ENCODE data around the gene LRRC36. TPM values are rescaled to one million over a fixed set of nuclear protein-coding genes. Genes with fewer than 3 reads are reported as not detected.

The LRRC36 gene
- total RNA-seq, 2 experiments from 2014 or later: not detected

DNA sequence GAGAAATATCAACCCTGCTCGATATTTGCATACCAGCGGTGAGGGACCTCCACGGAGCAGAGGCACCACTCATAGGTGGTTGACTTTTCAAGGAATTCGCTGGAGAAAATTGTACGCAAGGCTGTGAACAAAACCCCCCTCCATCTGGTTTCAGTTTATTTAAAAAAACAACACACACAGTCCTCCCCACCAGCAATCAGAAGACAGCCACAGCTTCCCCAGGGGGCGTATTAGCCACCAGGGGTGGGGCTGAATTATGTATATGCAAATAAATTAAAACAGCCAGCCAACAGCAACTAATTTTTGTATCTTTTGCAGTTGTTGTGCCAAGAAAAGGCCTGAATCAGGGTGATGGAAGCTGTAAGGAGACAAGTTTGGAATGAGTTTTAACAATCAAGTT lies 98.4 kb downstream of the LRRC36 start:
- peaks cover 35% of the 10 kb centered on the region for H3K27me3 Mint-ChIP-seq (ENCODE audit: low read depth)
- CTCF ChIA-PET: interaction anchor here (1.0 to 1.8 kb wide), 3 partner anchors 23 to 89 kb away, joined by 3 to 7 read pairs (median 4); no protein-coding TSS in a partner anchor

DNA sequence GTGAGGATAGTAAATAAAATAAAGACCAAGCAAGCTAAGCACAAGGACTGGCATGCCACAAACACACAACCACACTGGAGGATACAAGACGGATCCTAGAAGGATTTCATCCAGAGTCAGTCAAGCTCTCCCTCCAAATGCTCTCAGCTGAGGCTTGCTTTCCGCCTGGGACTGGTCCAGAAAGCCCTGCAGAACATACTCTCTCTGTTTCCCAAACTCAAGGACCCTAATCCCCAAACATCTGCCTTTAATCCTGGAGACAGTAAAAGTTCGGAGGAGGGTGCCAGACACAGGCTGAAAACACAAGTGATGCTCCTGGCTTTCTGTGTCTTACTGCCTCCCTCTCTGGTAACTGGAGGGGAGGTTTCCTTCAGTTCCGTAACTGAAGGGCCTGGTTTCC lies 99.0 kb downstream of the LRRC36 start:
- ChIA-PET CTCF (interaction anchor here (1.0 to 3.9 kb wide), 4 partner anchors 8 to 89 kb away, joined by 3 to 34 read pairs (median 6); partner anchors contain the start of gene ZDHHC1), POLR2A (interaction anchor here (0.6 kb wide), 1 partner anchor 897 kb away, joined by 3 read pairs; no protein-coding TSS in a partner anchor)
- H3K27ac Mint-ChIP-seq: no peak overlapping the region
- no peak for DNase-seq
- H3K4me3 Mint-ChIP-seq: no peak overlapping the region
- H3K4me1 Mint-ChIP-seq (ENCODE audit: low read depth): peaks cover 4% of the 10 kb centered on the region
- no peaks in the 10 kb centered on the region for H3K9me3 Mint-ChIP-seq (ENCODE audit: insufficient read depth)
- peaks cover 40% of the 10 kb centered on the region for H3K27me3 Mint-ChIP-seq (ENCODE audit: low read depth)
- ATAC-seq: no peak
- H3K36me3 Mint-ChIP-seq (ENCODE audit: low read depth): no peaks in the 10 kb centered on the region

More for the DNA sequence above, 98.4 kb downstream of the LRRC36 start:
- Mint-ChIP-seq H3K27ac (no peak overlapping the region), H3K4me1 (ENCODE audit: low read depth) (no peaks in the 10 kb centered on the region), H3K4me3 (no peak overlapping the region), H3K9me3 (ENCODE audit: insufficient read depth) (no peaks in the 10 kb centered on the region), H3K36me3 (ENCODE audit: low read depth) (no peaks in the 10 kb centered on the region)
- ATAC-seq (no peak), DNase-seq (no peak)
- POLR2A ChIA-PET: no interaction called here

DNA sequence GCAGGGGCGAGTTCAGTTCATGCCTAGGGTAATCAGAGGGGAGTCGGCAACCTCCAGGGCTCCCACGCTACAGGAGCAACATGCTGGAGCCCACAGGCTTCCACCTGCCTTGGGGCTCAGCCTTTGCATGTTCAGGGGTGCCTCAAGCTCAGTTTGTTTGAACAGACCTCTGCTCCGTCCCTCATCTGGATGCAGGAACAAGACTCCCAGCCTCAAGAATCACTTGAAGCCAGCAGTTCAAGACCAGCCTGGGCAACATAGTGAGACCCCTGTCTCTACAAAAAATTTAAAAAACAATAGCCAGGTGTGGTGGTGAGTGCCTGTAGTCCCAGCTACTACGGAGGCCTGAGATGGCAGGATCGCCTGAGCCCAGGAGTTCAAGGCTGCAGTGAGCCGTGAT lies 99.4 kb downstream of the LRRC36 start:
- DNase-seq: no peak
- H3K27me3 Mint-ChIP-seq (ENCODE audit: low read depth): peaks cover 41% of the 10 kb centered on the region
- no peak overlapping the region for H3K4me3 Mint-ChIP-seq

DNA sequence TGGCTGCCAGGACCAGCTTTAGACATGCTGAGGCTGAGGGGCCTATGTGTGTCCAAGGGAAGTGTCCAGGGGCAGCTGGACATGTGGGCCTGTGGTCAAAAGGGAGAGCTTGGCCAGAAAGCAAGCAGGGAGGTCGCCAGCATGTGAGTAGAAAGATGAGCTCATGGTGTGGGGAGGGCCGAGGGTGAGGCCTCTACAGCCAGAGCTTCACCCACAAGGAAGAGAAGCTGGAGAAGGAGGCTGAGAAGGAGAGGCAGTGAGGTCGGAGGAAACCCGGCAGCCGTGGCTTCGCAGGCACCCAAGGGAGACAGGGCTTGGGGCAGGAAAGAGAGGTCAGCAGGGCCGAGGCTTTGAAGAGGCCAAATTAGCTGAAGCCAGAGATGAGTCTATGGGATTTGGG lies 100.3 kb downstream of the LRRC36 start:
- no peak overlapping the region for H3K27ac Mint-ChIP-seq
- H3K27me3 Mint-ChIP-seq (ENCODE audit: low read depth): peaks cover 47% of the 10 kb centered on the region
- CTCF ChIA-PET: interaction anchor here (1.2 to 3.9 kb wide), 11 partner anchors 9 to 166 kb away, joined by 3 to 52 read pairs (median 14); partner anchors contain the start of gene ZDHHC1
- DNase-seq (no peak), ATAC-seq (no peak)
- H3K9me3 Mint-ChIP-seq (ENCODE audit: insufficient read depth): no peaks in the 10 kb centered on the region
- H3K4me1 Mint-ChIP-seq (ENCODE audit: low read depth): peaks cover 7% of the 10 kb centered on the region
- POLR2A ChIA-PET: no interaction called here
- H3K36me3 Mint-ChIP-seq (ENCODE audit: low read depth): no peaks in the 10 kb centered on the region
- no peak overlapping the region for H3K4me3 Mint-ChIP-seq

More for the DNA sequence above, 99.4 kb downstream of the LRRC36 start:
- CTCF ChIA-PET: interaction anchor here (1.0 to 3.9 kb wide), 7 partner anchors 8 to 165 kb away, joined by 3 to 52 read pairs (median 7); partner anchors contain the start of gene ZDHHC1
- POLR2A ChIA-PET: interaction anchor here (0.6 kb wide), 1 partner anchor 897 kb away, joined by 3 read pairs; no protein-coding TSS in a partner anchor
- H3K4me1 Mint-ChIP-seq (ENCODE audit: low read depth): peaks cover 4% of the 10 kb centered on the region
- no peaks in the 10 kb centered on the region for H3K9me3 Mint-ChIP-seq (ENCODE audit: insufficient read depth)
- no peak for ATAC-seq
- H3K36me3 Mint-ChIP-seq (ENCODE audit: low read depth): no peaks in the 10 kb centered on the region
- H3K27ac Mint-ChIP-seq: no peak overlapping the region

DNA sequence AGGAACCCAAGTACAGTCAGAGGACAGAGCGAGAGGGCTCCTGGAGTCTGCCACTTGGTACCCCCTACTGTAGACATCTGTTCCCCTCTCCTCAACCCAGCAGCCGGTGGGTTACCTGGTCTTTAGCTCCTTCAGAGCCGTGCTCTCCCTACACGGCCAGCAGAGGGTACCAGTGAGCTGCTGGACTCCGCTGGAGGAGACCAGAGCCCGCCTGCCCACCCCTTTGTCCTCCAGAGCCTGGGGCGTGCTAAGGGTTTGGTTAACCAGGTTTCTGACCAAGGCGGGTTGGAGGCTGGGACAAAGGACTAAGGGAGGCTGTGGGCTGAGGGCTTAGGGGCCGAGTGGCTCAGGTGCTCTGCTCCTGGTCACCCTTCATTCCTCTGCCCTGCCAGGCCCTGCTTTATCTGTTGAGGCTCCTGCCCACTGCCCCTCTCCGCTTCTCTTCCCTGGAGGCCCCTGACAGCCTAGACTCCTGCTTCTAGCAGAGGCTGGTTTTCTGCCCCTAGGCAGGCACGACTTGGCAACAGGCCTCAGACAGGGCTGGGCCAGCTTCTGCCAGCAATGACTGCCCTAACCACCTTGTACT lies 101.6 kb downstream of the LRRC36 start:
- DNase-seq: peak; percentile 71
- Mint-ChIP-seq H3K9me3 (ENCODE audit: insufficient read depth) (no peaks in the 10 kb centered on the region), H3K27me3 (ENCODE audit: low read depth) (peaks cover 45% of the 10 kb centered on the region), H3K27ac (no peak overlapping the region), H3K36me3 (ENCODE audit: low read depth) (no peaks in the 10 kb centered on the region), H3K4me1 (ENCODE audit: low read depth) (peaks cover 7% of the 10 kb centered on the region), H3K4me3 (no peak overlapping the region)
- ChIA-PET POLR2A (no interaction called here), CTCF (interaction anchor here (0.5 to 3.9 kb wide), 37 partner anchors 8 to 547 kb away, joined by 3 to 52 read pairs (median 5); partner anchors contain the start of genes ATP6V0D1, FHOD1 and ZDHHC1)
- ATAC-seq: peak; percentile 67

DNA sequence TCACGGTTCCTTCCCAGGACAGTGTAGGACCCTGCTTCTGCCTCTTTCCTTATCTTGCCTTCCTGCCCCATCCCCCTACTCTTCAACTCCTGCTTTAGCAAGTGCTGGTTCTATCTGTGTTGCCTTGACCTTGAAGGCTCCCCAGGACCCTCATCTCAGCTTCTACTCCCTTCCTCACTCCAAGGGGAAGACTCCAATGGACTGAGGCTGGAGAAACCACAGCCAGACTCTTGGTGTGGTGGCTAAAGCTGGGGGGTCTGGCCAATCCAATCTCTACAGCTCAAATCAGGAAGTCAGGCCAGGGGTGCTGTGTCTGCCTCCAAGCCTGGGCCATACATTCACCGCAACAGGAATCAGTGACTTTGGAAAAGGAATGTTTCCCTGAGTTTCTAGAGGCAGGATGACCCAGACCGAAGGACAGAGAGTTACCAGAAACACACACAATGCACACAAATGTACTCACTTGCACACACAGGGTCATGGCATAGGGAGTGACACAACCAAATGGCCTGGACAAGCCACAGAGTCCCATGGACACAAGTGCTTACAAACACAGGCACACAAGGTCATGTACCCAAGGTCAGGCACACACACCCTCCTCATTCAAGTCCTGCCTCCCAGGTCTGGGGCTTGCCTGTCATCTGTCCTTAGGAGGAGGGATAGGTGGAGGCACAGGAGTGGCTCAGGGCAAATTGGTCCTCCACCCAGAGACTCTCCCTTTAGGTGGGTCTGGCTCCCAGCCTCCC lies 102.6 kb downstream of the LRRC36 start:
- Mint-ChIP-seq H3K27me3 (ENCODE audit: low read depth) (peaks cover 43% of the 10 kb centered on the region), H3K36me3 (ENCODE audit: low read depth) (no peaks in the 10 kb centered on the region), H3K9me3 (ENCODE audit: insufficient read depth) (no peaks in the 10 kb centered on the region), H3K4me3 (no peak overlapping the region), H3K4me1 (ENCODE audit: low read depth) (peaks cover 7% of the 10 kb centered on the region), H3K27ac (no peak overlapping the region)
- CTCF ChIA-PET: interaction anchor here (0.5 to 3.9 kb wide), 16 partner anchors 10 to 863 kb away, joined by 3 to 52 read pairs (median 8); partner anchors contain the start of gene ZDHHC1
- POLR2A ChIA-PET: no interaction called here
- DNase-seq (no peak), ATAC-seq (no peak)

DNA sequence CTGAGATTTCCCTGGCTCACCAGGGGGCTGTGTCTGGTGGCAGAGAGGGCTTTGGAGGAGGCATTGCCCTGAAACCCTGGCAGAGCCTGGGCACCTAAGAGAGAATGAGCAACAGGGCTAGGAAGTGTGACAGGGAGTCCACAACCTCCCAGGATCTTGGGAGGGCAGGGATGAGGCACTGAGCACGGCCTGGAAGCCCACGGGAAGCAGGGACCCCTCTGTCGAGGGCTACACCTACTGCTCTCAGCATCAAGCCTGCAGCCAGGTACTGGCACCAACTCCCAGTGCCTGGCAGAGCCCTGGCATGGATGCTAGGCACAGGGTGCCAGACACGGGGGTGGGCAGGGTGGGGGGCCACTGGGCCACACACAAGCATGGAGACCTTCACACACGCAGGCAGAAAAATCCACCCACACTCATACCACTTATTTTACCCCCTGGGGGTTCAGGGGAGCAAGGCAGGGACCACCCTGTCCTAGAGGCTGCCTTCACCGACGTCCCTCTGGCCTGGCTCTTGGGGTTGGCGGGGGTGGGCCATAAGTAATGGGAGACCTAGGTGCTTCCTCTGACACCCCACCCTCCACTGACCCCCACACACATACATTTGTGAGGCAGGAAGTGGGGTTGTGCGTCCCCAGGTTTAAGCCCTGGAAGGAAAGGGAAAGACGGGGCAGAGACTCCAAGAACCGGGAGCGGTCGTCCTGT lies 103.3 kb downstream of the LRRC36 start:
- ChIA-PET POLR2A (no interaction called here), CTCF (interaction anchor here (2.3 to 3.7 kb wide), 3 partner anchors 18 to 86 kb away, joined by 8 to 52 read pairs (median 25); no protein-coding TSS in a partner anchor)
- no peaks in the 10 kb centered on the region for H3K9me3 Mint-ChIP-seq (ENCODE audit: insufficient read depth)
- H3K27me3 Mint-ChIP-seq (ENCODE audit: low read depth): peaks cover 43% of the 10 kb centered on the region
- no peak overlapping the region for H3K27ac Mint-ChIP-seq
- DNase-seq (no peak), ATAC-seq (no peak)
- no peaks in the 10 kb centered on the region for H3K36me3 Mint-ChIP-seq (ENCODE audit: low read depth)
- H3K4me3 Mint-ChIP-seq: peak overlapping the region; percentile 71
- H3K4me1 Mint-ChIP-seq (ENCODE audit: low read depth): peaks cover 7% of the 10 kb centered on the region

DNA sequence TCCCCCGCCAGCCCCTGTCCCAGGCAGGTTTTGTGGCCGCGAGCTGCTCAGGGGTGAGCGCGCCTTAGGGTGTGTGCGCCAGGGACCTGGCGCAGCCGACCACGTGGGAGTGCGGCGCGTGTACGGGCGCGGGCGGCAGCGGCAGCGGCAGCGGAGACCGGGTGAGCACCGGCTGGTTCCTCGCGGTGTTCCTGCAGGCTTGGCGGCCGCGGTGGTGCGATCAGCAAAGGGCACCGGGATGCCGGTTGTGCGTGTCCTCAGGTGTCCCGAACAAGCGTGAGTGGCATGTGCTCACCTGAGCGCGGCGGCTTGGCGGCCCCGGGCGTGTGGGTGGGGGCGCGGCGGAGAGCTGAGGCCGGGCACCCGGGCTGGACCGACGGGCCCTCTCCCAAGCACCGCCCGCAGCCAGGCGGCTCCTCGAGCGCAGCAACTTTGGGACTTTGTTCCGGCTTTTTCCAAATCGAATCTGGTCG lies 103.9 kb downstream of the LRRC36 start:
- DNase-seq (peak; percentile 25), ATAC-seq (peak; percentile 52)
- Mint-ChIP-seq H3K4me3 (peak overlapping the region; percentile 71), H3K4me1 (ENCODE audit: low read depth) (peaks cover 7% of the 10 kb centered on the region), H3K27me3 (ENCODE audit: low read depth) (peaks cover 42% of the 10 kb centered on the region), H3K36me3 (ENCODE audit: low read depth) (no peaks in the 10 kb centered on the region), H3K27ac (no peak overlapping the region), H3K9me3 (ENCODE audit: insufficient read depth) (no peaks in the 10 kb centered on the region)
- CTCF ChIA-PET: interaction anchor here (0.6 to 2.3 kb wide), 2 partner anchors 17 to 22 kb away, joined by 3 to 8 read pairs; no protein-coding TSS in a partner anchor
- POLR2A ChIA-PET: no interaction called here

DNA sequence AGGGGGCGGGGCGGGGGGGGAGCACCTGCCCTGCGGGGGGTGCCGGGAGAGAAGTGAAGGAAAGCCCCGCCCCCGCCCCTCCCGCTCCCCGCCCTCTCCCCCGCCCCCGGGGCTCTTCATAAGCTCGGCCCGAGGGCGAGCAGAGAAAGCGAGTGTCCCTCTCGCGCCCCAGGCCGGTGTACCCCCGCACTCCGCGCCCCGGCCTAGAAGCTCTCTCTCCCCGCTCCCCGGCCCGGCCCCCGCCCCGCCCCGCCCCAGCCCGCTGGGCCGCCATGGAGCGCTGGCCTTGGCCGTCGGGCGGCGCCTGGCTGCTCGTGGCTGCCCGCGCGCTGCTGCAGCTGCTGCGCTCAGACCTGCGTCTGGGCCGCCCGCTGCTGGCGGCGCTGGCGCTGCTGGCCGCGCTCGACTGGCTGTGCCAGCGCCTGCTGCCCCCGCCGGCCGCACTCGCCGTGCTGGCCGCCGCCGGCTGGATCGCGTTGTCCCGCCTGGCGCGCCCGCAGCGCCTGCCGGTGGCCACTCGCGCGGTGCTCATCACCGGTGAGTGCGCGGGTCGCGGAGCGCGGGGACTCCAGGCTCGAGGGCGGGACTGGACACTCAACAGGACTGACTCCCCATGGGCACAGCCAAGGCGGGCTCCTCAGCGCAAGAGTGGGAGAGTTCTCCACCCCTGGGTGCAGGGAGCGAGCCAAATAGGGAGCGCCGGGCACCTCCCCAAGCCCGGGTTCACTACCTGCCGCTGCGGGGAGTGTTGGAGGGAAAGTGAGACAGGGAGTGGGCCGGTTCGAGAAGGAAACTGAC lies 104.6 kb downstream of the LRRC36 start, which contains the start of gene HSD11B2:
Gene HSD11B2, plus strand, starts transcription at position 145 of the 798 bp plus-strand sequence. Its CDS starts 128 bp downstream, at position 273.
- ATAC-seq: peak; percentile 46
- peaks cover 39% of the 10 kb centered on the region for H3K27me3 Mint-ChIP-seq (ENCODE audit: low read depth)
- no peak within 1 kb of the TSS for H3K27ac Mint-ChIP-seq
- peak within 1 kb of the TSS; percentile 71 for H3K4me3 Mint-ChIP-seq
- peaks cover 7% of the 10 kb centered on the region for H3K4me1 Mint-ChIP-seq (ENCODE audit: low read depth)
- ChIA-PET POLR2A (no interaction called here), CTCF (interaction anchor here (0.6 to 2.3 kb wide), 3 partner anchors 17 to 32 kb away, joined by 3 to 8 read pairs (median 3); no protein-coding TSS in a partner anchor)
- peak; percentile 28 for DNase-seq
- H3K9me3 Mint-ChIP-seq (ENCODE audit: insufficient read depth): no peaks in the 10 kb centered on the region
- H3K36me3 Mint-ChIP-seq (ENCODE audit: low read depth): no peaks in the 10 kb centered on the region

DNA sequence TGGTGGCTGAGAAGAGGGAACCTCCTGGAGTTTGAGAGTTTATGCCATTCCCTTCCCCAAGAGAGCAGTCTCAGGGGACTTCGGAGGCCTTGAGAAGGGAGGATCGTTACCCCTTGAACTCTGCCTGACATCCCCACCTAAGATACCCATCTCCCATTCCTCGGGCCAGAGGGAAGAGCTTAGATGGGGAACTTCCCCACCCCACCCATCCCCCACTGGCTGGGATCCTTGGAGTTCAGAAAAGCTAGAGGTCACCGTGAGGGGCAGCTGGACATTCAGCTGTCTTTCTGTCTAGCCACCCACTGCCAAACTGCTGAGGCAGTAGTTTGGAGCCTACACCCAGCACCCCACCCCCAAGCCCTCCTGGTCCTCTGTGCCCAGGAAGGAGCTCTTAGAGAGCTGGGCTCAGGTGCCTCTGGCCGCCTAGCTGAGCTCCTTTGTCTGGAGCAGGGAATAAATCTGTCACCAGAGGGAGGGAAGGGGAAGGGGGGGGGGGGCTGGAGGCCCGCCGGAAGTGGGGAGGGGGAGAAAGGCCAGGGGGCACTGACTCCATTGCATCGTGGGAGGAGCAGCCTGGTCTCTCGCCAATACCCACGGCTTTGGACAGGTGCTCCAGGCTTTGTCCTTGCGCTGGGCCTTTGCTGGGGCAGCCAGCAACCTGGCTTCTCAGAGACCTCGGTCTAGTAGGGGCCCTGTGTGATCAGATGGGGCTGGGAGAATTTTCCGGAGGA lies 105.3 kb downstream of the LRRC36 start:
- no peak for ATAC-seq
- H3K27me3 Mint-ChIP-seq (ENCODE audit: low read depth): peaks cover 37% of the 10 kb centered on the region

More for the DNA sequence above, 105.3 kb downstream of the LRRC36 start:
- Mint-ChIP-seq H3K4me3 (peak overlapping the region; percentile 29), H3K27ac (no peak overlapping the region), H3K9me3 (ENCODE audit: insufficient read depth) (no peaks in the 10 kb centered on the region), H3K4me1 (ENCODE audit: low read depth) (peaks cover 7% of the 10 kb centered on the region), H3K36me3 (ENCODE audit: low read depth) (no peaks in the 10 kb centered on the region)
- no peak for DNase-seq
- ChIA-PET POLR2A (no interaction called here), CTCF (interaction anchor here (0.6 to 2.3 kb wide), 2 partner anchors 16 to 32 kb away, joined by 3 to 8 read pairs; no protein-coding TSS in a partner anchor)
